Left ventricle myocardium inferior (tissue), 1 donor: Measurements from ENCODE around the gene PPP1R14B. TPM values are rescaled to one million over a fixed set of nuclear protein-coding genes. Genes with fewer than 3 reads are reported as not detected.

Experiments
- DNase-seq: peaks from one replicate; pipeline ENCODE4 v3.0.0-alpha.2; 2020
- H3K27ac ChIP-seq: fragments of 200-600 bp; replicated peaks from 2 replicates; pipeline ENCODE4 v1.8.0; 2021
- H3K27me3 ChIP-seq: fragments of 200-600 bp; 2 replicates; pipeline ENCODE4 v1.8.0; 2021; ENCODE audit warnings: low read depth
- H3K36me3 ChIP-seq: fragments of 200-600 bp; 2 replicates; pipeline ENCODE4 v1.8.0; 2021
- H3K4me1 ChIP-seq: fragments of 200-600 bp; 2 replicates; pipeline ENCODE4 v1.8.0; 2021
- H3K4me3 ChIP-seq: fragments of 200-600 bp; 2 replicates; pipeline ENCODE4 v1.8.0; 2021; ENCODE audit warnings: mild to moderate bottlenecking, moderate library complexity
- H3K9me3 ChIP-seq: fragments of 200-600 bp; replicated peaks from 2 replicates; pipeline ENCODE4 v1.8.0; 2021
- intact Hi-C: fragments of 100-400 bp; cut with micrococcal nuclease; formaldehyde crosslinking; loops from one replicate; pipeline ENCODE4 v1.11.0; 2022
- total RNA-seq: library from RNA; stranded (reverse); fragmentation: NEBNext Ultra II Directional; extraction: Animal tissue kit (Norgen Biotek cat#: 25700); gene quantifications from one replicate; pipeline ENCODE4 v1.2.1, GENCODE V29; 2021
- TF ChIP-seq, protein P1 (sequence below): fragments of 200-600 bp; IDR thresholded peaks from 2 replicates; pipeline ENCODE4 v1.8.0; 2021; ENCODE audit warnings: antibody characterized with exemption, mild to moderate bottlenecking, borderline replicate concordance
- donor health status: DM: no; HTN: yes; CAD: no; lungs with severe emphysema.

The PPP1R14B gene
- total RNA-seq, 1 donor from 2014 or later = 102 TPM

DNA sequence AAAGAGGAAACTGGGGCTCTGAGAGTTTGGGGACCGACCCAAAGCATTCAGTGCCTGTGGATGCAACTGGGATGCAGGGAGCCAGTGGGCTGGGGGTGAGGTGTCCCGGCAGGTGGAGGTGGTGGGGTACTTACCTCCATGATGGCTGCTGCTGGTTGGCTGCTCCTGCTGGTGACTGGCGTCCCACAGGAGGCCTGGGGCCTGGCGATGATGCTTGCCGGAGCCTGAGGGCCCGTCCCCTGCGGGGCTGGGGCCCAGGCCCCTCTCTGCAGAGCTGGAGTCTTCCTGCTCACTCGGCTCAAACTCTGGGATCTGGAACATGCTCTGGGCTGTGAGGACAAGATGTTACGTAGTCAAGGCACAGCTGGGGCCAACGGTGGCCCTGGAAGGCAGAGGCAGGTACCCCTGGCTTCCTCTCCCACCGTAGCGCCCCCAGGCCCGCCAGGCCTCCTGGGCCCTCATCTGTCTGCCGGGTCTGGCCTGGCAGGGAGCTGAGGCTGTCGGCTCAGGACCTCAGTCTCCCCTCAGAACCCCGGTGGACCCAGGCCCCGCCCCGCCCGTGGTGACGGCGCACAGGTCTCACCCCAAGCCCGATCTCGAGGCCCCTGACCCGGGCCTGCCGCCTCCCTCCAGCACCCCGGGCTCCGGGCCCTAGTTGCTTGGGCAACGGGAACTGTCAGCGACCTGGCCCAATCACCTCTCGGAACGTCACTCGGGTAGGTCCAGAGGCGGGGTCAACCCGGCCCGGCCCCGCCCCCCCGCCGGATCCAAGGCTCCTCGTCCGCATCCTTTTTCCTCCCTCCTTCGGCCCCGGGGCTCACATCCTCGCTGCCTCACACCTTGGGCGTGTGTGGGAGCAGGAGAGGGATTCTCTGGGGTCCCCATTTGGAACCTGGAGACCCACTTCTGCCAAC, 37.6 kb upstream of the PPP1R14B start, which contains the start of gene BAD:
Gene BAD, minus strand, starts transcription at position 618 of the 914 bp plus-strand sequence. Its CDS starts 297 bp downstream, at position 321.
- Histone ChIP-seq H3K9me3 (no peaks in the 10 kb centered on the region), H3K4me1 (peaks cover 54% of the 10 kb centered on the region), H3K27me3 (no peaks in the 10 kb centered on the region), H3K4me3 (peak within 1 kb of the TSS; percentile 92), H3K27ac (peak within 1 kb of the TSS; percentile 98), H3K36me3 (peaks cover 22% of the 10 kb centered on the region)
- intact Hi-C loops = no loop called here
- TF ChIP-seq, protein P1, sequence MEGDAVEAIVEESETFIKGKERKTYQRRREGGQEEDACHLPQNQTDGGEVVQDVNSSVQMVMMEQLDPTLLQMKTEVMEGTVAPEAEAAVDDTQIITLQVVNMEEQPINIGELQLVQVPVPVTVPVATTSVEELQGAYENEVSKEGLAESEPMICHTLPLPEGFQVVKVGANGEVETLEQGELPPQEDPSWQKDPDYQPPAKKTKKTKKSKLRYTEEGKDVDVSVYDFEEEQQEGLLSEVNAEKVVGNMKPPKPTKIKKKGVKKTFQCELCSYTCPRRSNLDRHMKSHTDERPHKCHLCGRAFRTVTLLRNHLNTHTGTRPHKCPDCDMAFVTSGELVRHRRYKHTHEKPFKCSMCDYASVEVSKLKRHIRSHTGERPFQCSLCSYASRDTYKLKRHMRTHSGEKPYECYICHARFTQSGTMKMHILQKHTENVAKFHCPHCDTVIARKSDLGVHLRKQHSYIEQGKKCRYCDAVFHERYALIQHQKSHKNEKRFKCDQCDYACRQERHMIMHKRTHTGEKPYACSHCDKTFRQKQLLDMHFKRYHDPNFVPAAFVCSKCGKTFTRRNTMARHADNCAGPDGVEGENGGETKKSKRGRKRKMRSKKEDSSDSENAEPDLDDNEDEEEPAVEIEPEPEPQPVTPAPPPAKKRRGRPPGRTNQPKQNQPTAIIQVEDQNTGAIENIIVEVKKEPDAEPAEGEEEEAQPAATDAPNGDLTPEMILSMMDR = no peak
- peak; percentile 95 for DNase-seq

- intact Hi-C loops = no loop called here
- Histone ChIP-seq H3K27me3 (no peaks in the 10 kb centered on the region), H3K36me3 (peaks cover 31% of the 10 kb centered on the region), H3K4me3 (peak overlapping the region; percentile 92), H3K4me1 (peaks cover 54% of the 10 kb centered on the region), H3K27ac (no peak overlapping the region), H3K9me3 (no peaks in the 10 kb centered on the region)
- TF ChIP-seq, protein P1 = no peak
- DNase-seq = no peak
Measured at GRCh38 chr11:64283092-64283491, 36.3 kb upstream of the PPP1R14B start.

GRCh38 chr11:64281957-64282770, 35.4 kb upstream of the PPP1R14B start:
- Histone ChIP-seq H3K36me3 (peaks cover 40% of the 10 kb centered on the region), H3K27me3 (no peaks in the 10 kb centered on the region), H3K27ac (peak overlapping the region; percentile 70), H3K4me3 (no peak overlapping the region), H3K9me3 (no peaks in the 10 kb centered on the region), H3K4me1 (peaks cover 54% of the 10 kb centered on the region)
- DNase-seq = no peak
- TF ChIP-seq, protein P1 = no peak
- intact Hi-C loops = no loop called here

GRCh38 chr11:64278576-64279190, 31.9 kb upstream of the PPP1R14B start:
- H3K36me3 ChIP-seq = peaks cover 59% of the 10 kb centered on the region
- no peak overlapping the region for H3K4me3 ChIP-seq
- H3K9me3 ChIP-seq = no peaks in the 10 kb centered on the region
- intact Hi-C loops = no loop called here
- no peak overlapping the region for H3K27ac ChIP-seq
- TF ChIP-seq, protein P1 = no peak
- no peaks in the 10 kb centered on the region for H3K27me3 ChIP-seq
- DNase-seq = no peak
- peaks cover 36% of the 10 kb centered on the region for H3K4me1 ChIP-seq

GRCh38 chr11:64276653-64277431, 30.1 kb upstream of the PPP1R14B start:
- Histone ChIP-seq H3K4me3 (no peak overlapping the region), H3K36me3 (peaks cover 50% of the 10 kb centered on the region), H3K4me1 (peaks cover 37% of the 10 kb centered on the region), H3K9me3 (no peaks in the 10 kb centered on the region), H3K27ac (no peak overlapping the region), H3K27me3 (no peaks in the 10 kb centered on the region)
- intact Hi-C loops = no loop called here
- no peak for DNase-seq
- TF ChIP-seq, protein P1 = no peak
